Stimulated activated CD8-positive, alpha-beta memory T cell treated with anti-CD3 and anti-CD28 coated beads, Interleukin-12 subunit alpha, Interleukin-12 subunit beta, amount 100 ng/mL, for 24 hours (primary cell): ENCODE measurements around the gene LRRFIP1.
"Not testable (repeated sequence)": the region's sequence is repeated elsewhere in the genome, so short reads cannot be mapped to it uniquely, and the experiment has no call there.

Experiments
- DNase-seq: peaks from one replicate; pipeline ENCODE4 v3.0.0-alpha.2; 2020; ENCODE audit errors: extremely low read depth

Gene LRRFIP1

DNA sequence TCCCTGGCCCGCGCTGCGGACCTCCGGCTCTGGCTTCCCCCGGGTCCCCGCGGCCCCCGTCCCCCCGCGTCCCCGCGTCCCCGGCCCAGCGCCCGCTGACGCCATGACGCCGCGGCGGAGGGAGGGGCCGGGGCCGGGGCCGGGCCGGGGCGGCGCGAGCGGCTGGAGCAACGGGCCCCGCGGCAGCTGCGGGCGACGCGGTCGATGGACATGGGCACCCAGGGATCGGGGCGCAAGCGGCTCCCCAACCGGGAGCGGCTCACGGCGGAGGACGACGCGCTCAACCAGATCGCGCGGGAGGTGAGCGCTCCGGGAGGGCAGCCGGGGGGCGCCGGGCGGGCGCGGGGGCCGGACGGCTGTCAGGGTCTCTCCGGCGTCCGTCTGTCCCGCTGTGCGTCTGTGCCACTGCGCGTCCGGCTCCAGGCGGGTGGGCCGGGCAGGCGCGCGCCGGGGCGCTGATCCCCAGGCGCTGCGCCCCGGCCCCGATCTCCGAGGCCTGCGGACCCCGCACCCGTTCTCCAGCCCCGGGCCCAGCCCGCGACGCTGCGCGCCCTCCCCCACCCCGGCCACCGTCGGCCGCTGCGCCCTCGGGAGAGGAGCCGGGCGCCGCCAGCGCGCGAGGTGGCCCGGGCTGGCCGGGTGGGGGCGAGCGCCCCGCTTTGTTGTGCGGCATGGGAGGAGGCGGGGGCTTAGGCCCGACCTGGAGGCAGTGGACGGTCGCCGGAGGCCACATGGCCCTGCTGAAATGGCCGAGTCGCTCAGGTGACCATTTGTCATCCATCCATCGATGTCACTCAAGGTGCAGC, at the start of gene LRRFIP1:
Gene LRRFIP1, plus strand, starts transcription at position 147 of the 806 bp plus-strand sequence. Its CDS starts 58 bp downstream, at position 205.
- DNase-seq: no peak

DNA sequence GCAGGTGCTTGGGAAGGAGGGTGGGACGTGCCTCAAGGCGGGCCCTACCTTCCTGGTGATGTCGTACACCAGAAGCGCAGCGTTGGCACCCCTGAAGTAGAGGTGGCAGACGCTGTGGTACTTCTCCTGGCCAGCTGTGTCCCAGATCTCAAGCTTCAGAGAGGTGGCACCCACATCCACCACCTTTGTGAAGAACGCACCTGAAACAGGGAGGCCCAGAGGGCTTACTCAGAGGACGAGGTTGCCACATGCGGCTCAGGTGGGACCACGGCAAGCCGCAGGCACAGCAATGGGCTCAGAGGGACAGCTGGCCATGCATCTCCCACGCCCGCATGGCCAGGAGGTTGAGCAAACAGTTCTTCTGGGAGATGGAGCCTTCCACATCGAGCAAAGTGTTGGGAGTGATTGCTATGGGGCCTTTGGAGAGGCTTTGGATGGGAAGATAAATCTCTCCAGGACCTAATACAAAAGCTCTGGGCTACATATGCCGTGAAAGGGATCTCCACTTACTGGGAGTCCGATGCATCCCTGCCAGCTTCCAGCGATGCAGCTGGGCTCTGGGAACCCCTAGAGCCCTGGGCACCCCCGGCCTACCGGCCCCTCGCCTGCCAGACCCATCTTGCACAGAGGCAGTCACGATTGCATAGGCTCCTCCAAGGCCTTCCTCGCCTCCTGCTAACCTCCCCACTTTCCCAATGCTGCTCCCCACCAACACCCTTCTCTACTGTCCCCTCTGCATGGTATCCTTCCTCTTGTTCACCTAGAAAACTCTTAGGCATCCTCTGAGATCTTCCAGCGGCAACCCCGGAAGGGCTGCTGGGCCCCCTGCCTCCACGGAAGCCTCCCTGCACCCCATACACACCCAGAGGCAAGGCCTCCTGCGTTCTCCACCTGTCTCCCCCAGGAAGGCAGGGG, 49.2 kb upstream of the LRRFIP1 start:
- DNase-seq: no peak

DNA sequence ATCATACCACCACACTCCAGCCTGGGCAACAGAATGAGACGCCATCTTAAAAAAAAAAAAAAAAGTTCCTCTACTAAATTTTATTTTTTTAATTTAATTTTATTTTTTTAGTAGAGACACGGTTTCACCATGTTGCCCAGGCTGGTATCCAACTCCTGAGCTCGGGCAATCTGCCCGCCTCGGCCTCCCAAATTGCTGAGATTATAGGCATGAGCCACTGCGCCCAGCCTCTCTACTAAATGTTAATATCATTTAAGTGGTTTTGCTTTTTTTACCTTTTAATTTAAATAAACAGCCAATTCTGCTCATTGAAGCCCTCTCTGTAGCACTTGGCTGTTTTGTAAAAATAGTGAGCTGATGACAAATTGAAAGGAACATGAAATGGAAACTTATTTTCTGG, 46.1 kb upstream of the LRRFIP1 start:
- DNase-seq: no peak

GRCh38 chr2:237581751-237582746, 45.3 kb upstream of the LRRFIP1 start:
- DNase-seq: no peak

DNA sequence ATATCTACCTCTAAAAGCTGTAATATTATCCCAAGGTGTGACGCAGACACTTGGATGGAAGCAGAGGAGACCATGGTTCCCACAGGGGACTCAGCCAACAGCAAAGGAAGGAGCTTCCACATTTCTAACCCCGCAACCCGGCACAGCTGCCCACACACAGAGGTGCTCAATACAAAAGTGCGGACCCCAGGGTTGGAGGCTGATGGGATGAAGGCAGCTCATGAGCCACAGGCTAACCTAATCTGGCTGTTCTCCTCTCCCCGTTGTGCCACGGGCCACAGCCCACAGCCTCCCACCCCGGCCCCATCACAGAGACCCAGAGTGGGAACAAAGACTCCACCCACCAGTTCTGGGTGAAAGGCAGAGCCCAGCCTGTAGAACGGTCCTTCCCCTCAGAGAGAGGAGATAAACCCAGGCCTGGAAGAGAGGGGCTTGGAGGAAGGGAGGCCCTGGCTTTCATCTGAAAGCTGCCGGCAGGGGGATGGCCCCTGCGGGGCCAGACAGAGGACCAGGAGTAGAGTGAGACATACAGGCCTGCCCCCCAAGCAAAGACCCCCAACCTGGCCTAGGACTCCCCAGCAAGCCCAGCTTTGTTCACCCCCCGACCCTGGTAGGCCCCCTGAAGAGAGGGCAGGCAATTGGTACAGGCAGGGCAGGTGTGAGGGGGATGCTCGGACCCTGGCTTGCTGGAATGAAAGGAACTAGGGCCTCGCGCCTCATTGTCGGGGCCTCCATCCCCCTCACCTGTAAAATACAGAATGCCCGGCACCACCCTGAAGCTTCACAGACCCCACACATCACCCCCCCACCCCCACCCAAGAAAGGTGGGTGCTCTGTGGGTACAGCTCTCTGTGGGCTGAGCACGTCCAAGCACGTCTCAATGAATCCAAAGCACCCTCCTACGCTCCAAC, 43.7 kb upstream of the LRRFIP1 start:
- no peak for DNase-seq

GRCh38 chr2:237585590-237586221, 41.7 kb upstream of the LRRFIP1 start:
- DNase-seq: no peak

- DNase-seq: no peak
Observed at GRCh38 chr2:237588044-237588696, 39.2 kb upstream of the LRRFIP1 start.

DNA sequence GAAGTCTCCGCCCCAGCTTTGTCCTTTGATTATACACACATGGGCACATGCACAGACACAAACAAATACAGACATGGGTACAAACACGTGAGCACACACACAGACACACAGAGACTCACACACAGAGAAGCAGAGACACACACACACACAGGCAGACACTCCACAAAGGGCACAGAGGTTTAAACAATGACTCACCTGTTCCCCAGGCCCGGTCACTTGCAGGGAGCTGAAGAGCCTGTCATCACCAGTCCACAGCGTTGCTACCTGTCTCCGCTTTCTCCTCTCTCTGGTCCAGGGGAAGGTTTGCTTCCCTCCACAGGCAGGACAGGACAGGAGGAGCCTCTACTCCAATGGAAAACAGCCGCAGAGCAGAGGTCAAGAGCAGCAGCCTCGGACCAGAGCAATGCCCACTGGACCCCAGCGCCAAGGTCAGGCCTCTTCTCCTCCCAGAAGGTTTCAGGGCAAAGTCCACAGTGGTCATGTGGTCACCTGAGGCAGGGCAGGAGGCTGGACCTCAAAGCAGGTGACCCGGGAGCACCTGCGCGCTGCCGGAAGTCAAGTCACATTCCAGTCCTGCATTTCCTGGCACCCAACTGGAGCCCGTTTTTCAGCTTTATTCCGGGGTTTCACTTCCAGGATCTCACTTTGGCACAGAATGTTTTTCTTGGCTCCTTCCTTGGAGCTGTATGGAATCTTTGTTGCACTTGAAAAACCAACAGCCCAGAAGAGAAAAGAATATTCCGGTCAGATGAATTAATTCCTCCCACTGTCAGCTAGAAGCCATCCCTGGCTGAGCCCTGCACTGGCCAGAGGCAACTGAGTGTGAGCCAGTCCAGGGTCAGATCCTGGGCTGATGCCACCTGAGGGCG, 36.9 kb upstream of the LRRFIP1 start, which contains the start of gene RAB17:
Gene RAB17, minus strand, starts transcription at position 463 of the 869 bp plus-strand sequence. CDS start 4,580 bp downstream, outside the sequence.
- DNase-seq: no peak

GRCh38 chr2:237591141-237591881, 36.1 kb upstream of the LRRFIP1 start:
- no peak for DNase-seq

- no peak for DNase-seq
Observed at GRCh38 chr2:237592425-237592980, 34.9 kb upstream of the LRRFIP1 start.

DNA sequence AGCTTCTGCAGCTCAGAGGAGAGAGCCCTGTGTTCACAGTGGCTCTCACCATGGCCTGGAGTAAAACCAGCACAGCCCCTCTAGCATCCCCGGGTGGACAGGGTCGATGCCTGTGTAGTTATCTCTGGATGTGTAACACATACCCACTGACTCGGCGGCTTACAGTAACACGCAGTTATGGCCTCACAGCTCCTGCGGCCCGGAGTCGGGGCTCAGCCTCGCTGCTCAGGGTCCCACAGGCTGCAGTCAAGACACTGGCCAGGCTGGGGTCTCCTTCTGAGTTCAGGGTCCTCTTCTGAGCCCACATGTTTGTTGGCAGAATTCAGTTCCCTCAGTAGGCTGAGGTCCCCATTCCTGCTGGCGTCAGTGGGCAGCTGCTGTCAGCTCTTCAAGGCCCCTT, 34.4 kb upstream of the LRRFIP1 start:
- DNase-seq: no peak

DNA sequence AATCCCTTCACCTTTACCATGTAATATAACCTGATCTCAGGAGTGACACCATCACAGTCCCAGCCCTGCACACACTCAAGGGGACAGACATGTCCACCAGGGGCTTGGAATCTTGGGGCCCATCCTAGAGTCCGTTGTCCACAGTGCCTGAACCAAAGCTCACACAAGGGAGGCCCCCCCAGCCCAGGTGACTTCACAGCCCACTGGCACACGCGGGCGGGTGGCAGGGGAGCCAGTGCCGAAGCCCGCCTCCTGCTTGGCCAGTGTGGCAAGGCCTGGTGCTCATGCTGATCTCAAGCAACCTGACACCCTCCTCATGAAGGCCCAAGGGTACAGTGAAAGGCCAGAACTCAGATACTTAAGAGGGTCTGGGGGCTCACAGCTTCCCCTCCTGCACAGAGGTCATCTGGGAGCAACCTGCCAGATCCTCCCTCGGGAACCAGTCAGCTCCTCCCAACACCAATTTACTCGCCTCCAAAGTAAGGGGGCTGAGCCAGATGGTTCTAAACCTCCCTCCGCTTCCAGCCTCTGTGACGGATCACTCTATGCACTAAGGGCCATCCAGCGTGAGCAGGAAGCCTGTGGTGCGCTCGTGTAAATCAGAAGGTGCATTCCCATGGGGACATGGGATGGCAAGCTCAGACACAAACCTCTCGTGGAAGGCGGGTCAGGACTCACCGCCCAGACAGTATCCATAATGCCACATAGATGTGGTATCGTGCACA, 33.6 kb upstream of the LRRFIP1 start:
- no peak for DNase-seq

GRCh38 chr2:237594514-237594871, 32.9 kb upstream of the LRRFIP1 start:
- DNase-seq: no peak

DNA sequence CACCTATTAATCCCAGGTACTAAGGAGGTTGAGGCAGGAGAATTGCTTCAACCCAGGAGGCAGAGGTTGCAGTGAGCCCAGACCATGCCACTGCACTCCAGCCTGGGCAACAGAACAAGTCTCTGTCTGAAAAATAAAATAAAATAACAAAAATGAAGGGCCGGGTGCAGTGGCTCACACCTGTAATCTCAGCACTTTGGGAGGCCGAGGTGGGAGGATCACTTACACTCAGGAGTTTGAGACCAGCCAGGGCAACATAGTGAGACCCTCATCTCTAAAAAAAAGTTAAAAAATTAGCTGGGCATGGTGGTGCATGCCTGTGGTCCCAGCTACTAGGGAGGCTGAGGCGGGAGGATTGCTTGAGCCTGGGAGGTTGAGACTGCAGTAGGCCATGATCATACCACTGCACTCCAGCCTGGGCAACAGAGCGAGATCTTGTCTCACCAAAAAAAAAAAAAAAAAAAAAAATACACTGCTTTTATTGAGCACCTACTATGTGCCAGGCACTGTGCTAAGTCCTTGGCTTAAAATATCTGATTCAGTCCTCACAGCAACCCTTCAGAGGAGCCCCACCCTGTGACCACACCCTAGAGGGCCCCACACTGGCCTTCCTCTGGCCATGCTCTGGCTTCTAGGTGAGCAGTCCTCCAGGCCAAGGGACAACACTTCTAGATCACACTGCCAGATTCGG, 31.4 kb upstream of the LRRFIP1 start:
- not testable (repeated sequence) for DNase-seq

DNA sequence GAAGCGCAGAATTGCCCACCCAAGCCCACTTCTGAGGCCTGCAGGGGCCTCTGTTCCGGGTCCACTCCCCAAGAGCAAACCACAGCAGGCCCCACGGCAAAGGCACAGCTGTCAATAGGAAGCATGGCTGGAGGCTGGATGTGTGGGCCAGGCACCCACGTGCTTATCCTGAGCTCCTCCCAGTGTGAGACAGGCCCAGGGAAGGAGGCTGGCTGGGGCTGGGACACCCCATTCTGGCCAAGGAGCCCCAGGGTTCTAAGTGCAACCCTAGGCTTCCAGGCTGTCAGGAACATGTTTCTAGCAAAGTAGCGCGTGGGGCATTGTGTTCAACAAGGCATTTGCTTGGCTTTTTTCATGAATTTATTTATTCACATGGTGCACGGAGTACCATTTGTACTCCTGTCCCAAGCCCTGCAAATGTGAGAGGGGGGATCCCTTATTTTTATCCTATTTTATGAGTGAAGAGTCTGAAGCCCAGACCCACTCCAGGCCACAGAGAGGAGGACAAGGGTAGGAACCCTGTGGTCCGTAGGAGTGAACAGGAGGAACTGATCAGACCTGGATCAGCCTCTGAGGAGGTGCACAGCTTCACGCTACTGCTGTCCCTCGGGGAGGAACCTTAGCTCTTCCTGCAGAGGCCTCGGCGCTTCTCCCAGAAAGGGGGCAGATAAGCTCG, 30.7 kb upstream of the LRRFIP1 start:
- DNase-seq: no peak
